Forelimb muscle (tissue), 1 donor: ENCODE data around the gene FER. TPM values are rescaled to one million over a fixed set of nuclear protein-coding genes. Genes with fewer than 3 reads are reported as not detected.

ENCODE experiments used
- DNase-seq: peaks from one replicate; pipeline ENCODE4 v3.0.0-alpha.2; 2013; ENCODE audit warnings: low read depth
- polyA plus RNA-seq: library from polyadenylated mRNA; unstranded; fragments of 120-200 nt; gene quantifications from one replicate; pipeline ENCODE4 v1.2.1, GENCODE V29; 2013; ENCODE audit not compliant: insufficient read length

FER gene
- polyA plus RNA-seq, 1 donor = 8.9 TPM

- DNase-seq = peak; percentile 46
Measured at GRCh38 chr5:109177227-109177626, 429.5 kb downstream of the FER start.

- DNase-seq = no peak
Measured at GRCh38 chr5:109177782-109178181, 430.1 kb downstream of the FER start.

- DNase-seq = no peak
Measured at GRCh38 chr5:109180668-109181067, 433.0 kb downstream of the FER start.

DNA sequence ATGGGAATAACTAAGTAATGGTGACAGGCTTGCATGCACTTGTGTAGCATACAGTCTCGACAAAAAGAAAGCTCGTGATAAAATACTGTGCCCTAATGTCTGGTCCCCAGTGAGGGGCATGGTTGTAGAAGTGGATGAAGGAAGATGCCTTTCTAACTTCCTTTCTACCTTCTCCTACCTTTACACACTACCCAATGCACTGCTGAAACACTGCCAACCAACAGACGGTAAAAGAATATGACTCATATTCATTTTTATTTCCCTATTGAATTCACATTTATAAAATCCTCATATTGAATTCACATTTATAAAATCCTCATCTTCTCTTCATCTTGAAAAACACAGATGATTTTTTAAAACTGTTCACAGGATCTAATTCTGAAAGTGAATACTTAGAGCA, 439.1 kb downstream of the FER start:
- no peak for DNase-seq

DNA sequence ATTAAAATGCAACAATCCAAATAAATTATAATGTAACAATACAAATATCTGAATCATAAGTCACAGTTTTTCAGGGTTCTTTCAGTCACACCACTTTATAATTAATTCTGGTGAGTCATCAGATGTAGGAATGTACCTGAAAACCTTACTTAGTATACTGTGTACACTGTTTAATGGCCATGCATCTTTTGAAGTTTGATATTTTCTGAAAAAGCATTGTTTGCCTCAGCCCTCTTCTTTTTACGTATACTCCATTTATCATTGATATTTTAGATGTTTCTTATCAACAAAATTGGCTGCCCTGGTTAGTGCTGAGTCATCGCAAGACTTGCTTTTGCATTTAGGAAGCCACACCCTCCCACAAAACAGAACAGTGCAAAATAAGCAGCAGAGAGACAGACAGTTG, 443.5 kb downstream of the FER start:
- no peak for DNase-seq

DNA sequence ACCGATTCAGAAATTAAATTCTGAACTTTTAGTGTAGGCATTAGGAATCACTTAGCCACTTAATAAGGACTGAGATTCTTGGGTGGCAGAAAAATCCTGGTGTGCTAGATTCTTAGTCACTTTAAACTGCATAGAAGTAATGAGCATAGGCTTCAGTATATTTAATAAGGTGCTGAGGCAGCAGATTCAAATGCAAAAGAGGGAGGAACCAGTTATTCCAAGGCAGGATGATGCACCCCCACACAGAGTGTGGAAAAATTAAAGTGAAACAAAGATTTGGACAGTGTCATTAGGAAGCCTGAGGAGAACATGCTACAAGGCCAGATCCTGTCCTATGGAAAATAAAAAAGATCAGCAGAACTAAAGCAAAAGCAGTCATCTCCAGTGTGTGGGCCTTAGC, 444.3 kb downstream of the FER start:
- DNase-seq = no peak

DNA sequence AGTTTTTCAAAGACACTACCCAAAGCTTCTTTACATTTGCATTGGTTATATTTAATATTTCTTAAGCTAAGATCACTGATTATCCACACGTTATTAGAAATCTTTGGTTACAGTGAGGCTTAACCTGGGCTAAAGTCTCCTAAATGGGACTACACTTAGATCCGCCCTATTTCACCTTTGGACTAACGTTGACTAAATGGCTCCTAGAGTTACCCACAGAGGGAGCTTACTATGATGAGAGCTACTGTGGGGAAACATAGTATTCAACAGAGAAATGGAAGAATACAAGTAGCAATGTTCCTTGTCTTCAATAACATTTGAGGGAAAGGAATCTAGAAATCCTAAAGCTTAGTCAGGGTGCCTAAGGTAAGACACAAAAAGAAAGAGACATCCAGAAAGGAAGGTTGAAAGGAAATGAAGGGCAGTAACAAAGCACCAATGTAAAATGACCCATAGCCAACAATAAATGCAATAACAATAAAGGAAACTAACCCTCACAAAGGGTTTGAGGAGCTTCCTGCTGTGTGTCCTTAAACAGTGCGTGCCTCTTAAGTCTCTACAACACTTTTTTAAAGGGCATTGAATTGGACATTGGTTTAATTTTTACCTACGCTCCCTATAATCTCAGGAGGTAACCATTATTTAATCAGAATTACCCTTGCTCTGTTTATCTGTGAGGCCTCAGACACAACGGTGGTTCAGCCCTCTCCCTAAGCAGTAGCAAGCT, 445.0 kb downstream of the FER start:
- no peak for DNase-seq

- DNase-seq = no peak
Measured at GRCh38 chr5:109195667-109196066, 448.0 kb downstream of the FER start.

DNA sequence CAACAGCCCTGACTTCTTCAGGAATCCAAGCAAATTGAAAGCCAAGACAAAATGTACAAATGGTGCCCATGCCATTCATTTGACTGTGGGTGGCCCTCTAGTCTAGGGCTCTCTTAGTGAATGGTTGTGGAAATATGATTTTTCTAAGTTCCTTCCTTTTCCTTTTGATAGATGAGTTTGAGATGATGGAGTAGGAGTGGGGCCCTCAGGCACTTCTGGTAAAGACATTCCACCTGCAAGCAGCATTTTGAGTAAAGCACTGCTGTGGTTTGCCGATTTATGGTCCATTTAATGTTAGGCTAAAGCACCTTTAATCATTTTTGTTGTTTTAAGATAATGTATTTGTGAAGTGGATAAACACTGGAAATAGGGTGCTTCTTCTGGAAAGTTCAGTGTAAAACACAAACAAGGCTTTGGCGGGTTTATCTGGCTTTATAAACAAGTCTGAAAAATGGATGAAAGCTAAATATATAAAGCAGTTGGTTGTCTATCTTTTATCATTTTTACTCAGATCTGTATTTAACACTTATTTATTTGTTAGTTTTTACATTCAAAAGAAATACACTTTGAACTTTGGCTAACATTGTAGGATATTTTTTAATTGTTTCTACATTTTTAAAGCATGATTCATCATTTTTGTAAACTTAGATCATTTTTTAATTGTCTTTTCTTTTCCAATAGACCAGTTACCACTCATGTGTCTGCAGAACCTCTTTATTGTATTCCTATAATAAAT, 448.6 kb downstream of the FER start:
- DNase-seq = no peak

GRCh38 chr5:109196823-109197160, 449.1 kb downstream of the FER start:
- no peak for DNase-seq

DNA sequence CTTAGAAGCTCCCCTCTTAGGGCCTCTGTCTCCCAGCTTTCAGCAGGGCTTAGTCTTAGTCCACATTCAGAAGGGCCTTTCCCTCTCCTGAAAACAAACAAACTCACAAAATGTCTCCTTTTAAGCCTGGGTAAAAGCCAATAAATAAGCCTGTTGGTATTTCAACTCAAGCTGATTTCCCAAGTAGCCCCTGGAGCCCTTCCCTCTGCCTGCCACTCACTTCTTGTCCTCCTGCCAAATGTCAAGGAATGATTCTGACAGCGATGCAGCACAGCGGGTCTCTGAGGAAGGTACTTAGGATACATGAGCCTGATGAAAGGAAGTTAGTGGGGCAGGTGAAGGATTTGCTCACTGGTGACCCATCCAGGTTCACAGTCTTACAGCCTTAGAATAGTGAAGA, 451.6 kb downstream of the FER start:
- DNase-seq = no peak

GRCh38 chr5:109199799-109200620, 452.3 kb downstream of the FER start:
- DNase-seq = no peak

GRCh38 chr5:109215040-109215439, 467.3 kb downstream of the FER start:
- no peak for DNase-seq

GRCh38 chr5:109218818-109219217, 471.1 kb downstream of the FER start:
- DNase-seq = no peak

DNA sequence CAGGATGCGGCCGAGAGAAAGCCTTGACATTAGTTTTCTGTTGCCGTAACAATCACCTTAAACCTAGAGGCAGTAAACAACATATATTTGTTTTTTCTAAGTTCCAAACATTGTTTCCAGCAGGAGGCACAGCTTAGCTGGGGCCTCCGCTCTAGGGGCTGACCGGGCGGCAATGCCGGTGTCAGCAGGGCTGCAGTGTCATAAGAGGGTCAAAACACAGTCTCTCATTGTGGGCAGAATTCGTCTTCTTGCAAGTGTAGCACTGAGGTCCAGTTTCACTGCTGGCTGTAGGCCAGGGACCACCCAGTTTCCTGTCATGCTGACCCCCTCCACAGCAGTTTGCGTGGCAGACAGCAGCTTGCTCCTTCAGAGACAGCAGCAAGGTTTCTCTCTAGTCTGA, 475.8 kb downstream of the FER start:
- DNase-seq = no peak

DNA sequence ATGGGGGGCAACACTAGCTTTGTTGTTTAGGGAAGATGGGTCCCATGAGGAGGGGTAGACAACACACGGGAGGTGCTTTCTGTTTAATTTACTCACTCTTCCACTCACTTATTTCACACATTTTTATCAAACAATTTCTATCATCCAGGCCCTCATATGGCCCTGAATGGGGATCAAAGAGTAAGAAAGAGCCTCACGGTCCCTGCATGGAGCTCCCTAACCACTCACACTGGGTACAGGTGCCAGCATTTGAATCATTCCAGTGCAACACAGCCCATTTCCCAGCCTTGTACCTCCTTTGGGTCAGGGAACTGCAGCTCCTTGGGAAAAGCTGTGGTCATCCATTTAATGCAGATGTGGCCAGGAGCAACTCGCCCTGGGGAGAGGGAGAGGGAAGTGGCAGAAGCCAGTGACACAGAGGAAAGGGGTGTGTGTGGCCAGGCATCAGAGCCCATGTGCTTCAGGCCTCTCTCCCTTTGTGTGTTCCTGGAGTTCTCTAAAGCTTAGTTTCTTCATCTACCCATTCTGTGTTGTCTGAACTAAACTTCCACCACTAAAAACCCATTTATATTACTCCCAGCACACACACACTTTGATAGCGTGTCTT, 476.7 kb downstream of the FER start:
- no peak for DNase-seq

DNA sequence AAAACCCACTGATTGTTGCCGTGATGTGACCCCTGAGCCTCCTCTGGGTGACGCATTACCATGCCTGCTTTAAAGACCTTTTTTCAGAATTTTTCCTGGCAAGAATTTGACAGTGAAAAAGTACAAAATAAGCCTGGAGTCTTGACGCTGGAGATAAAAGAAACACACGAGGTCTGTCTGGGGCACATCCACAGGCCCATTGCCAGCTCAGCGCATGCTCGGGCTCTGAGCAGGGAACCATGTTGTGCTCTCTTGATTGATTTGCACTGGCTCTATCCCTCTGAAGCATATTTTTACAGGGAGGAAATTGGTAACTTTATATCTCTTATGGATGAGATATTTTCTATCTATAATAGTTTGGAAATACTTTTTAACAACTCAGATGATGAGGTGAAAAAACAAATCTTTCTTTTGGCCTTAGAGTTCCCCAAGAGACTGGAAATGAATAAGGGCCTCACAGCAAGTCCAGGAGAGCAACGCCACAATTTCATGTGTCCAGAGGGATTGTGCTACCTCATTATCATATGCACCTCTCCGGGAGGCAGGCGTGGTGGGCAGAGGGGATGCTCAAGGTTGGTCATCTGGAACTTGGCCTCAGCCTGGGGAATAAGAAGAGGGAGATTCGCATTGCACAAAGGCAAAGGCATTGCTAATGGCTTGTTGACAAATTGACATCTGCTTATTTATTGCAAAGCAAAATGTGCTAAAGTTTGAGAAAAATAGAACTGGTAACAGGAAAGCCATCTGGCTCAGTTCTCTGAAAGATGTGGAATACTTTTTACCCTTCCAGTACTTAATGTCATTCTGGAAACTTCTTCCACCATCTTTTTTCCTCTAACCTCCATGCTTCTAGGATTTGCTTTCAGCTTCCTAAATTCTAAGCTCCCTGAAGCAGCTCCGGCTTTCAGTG, 478.3 kb downstream of the FER start:
- DNase-seq = peak; percentile 25

- DNase-seq = no peak
Measured at GRCh38 chr5:109230369-109230768, 482.7 kb downstream of the FER start.

- no peak for DNase-seq
Measured at GRCh38 chr5:109231331-109231730, 483.6 kb downstream of the FER start.

DNA sequence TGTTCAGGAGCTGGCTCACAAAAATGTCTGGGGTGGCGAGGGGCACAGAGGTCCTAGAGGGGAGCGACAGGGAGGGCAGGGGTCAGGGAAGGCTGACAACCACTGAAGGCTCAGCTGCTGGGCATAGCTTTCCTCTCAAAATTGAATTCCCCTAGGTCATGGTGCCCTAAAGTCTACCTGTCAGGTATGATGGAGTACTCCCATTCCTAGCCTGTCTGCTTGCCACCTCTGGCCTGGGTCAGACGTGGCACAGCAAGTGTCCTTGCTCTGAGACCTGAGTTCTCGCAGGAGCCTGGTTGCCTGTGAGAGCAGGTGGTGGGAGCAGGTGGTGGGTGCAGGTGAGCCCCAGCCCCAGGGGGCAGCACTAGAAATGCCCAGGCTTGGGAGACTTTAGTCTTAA, 486.7 kb downstream of the FER start:
- no peak for DNase-seq

- no peak for DNase-seq
Measured at GRCh38 chr5:109239456-109239855, 491.8 kb downstream of the FER start.
